ENCODE data around the gene SORD.

The SORD gene

DNA sequence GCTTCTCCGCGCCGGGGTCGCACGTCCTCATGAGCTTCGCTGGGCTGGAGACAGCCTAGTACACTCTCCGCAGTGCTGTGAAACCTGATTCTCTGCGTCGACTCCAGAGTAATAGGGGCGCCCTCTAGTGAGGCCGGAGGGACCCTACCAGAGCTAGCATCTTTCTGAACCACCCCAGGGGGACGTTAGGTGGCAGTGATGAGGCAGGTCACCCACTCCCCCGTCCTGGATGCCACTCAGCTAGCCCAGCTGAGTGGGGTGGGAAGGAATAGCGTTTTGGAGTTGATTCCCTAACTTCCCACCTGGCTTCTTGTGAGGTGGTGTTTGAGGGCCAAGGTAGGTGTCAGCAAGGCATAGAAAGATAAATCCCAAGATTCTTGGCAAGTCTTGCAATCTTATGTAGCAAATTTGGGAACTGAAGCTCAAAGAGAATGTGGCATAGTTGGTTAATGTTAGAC, 95.2 kb downstream of the SORD start:
- peak; percentile 91 for DNase-seq

DNA sequence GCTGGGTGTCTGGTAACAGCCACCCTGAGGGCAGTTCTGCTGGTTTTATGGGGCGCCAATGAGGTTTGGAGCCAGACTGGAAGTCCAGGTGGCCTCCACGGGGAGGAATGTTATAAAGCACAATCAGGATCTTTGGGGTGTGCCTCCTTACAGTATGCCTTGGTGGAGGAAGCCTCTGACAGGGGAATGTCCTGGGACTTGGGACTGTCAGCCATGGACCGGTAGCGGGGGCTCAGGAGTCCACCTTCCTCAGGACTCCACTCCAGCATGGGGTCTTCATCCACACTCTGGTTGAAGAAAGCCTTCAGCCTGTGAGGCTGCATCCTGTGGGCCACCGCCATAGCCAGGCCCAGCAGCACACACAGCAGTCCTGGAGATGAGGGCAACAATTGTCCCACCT, 96.0 kb downstream of the SORD start:
- no peak for DNase-seq

DNA sequence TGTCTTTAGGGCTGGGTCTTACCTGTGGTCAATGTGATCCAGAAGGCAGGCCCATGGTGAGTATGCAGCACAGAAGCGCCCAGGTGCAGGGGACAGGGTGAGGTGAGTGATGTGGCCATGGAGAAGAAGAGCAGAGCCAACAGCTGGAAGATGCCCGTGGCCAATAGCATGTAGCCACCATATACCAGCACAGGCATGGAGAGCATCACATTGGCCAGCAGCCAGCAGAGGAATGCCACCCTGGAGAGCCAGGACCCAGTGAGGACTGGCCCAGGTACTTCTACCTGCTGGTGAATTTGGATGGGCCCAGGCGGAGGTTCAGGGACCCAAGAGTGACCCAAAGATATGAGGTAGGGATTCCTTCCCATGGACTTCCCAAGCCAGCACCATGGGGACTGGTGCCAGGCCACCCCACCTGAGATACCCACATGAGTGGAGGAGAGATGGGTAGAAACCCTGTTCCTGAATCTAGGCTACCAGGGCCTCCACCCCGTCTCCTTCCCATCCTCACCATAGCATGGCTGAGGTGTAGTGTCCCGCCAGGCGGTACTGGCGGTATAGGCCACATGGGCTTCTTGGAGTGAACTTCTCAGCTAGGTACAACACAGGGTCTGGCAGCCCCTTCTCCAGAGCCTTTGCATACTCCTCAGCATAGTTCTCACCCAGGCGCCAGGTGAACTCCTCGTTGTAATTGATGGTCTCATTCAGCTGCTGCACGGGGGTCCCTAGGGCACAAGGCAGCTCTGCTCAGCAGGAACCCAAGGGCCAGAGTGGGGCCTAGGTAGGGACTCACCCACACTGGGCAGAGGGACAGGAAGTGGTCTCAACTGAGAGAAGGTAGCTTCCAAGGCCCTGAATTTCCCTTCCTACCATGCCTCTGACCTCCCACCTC, 97.3 kb downstream of the SORD start:
- no peak for DNase-seq

DNA sequence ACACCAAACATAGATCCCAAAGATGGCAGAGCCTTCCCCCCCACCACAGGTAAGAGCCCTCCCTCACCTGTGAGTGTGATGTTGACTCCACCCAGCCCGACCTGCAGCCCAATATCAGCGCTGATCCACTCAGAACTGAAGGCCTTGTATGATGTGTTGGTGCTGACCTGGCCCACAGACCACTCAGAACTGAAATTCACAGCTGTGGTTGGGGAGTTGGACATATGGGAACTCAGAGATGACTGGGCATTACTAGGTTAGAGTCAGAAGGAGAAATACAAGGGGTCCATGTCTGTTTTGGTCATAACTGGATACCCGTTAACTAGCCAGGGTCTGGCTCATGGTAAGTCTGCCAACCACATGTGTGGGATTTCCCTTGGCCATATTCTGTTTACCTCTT, 98.0 kb downstream of the SORD start:
- DNase-seq: no peak

DNA sequence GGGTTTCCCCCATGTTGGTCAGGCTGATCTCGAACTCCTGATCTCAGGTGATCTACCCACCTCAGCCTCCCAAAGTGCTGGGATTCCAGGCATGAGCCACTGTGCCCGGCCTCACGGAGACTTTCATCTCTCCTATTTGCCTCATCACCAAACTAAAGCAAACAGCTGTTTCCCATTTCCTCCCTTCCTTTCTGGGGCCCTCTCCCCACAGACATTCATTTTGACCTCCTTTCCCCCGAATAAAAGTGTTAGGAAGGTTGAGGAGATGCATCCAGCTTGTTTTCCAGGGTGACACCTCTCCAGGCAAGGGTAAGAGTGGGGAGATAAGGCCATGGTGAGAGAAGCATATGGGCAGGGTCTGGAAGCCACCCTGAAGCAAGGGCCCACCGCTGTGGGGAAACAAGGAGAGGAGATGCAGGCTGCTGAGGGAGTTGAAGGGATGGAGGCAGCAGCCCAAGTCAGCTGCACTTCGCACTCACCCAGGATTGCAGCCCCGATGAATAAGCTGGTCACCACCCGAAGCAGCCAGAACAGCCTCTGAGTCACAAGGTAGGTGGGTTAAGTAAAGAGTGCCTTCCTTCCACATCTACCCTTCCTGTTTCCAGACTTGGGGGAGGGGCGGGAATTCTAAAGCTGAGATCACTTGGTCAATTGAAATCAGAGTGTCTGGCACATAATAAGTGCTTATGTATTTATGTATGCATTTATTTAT, 98.9 kb downstream of the SORD start:
- no peak for DNase-seq

DNA sequence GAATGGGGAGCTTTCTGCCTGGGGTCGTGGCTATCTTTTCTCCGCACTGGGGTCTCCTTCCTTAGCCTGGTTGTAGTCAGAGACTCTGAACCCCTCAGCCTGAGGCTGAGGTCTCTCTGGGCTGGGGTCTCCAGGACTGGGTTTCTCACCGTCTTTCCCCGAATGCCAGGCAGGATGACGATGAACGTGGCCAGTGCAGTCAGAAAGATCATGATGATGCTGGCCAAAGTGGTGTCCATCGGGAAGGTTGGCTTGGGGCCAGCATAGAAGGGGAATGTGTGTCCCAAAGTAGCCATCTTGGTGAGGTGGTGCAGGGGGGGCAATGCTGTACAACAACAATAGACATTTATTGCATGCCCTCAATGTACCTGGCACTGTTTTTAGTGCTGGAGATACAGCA, 99.7 kb downstream of the SORD start:
- DNase-seq: no peak

DNA sequence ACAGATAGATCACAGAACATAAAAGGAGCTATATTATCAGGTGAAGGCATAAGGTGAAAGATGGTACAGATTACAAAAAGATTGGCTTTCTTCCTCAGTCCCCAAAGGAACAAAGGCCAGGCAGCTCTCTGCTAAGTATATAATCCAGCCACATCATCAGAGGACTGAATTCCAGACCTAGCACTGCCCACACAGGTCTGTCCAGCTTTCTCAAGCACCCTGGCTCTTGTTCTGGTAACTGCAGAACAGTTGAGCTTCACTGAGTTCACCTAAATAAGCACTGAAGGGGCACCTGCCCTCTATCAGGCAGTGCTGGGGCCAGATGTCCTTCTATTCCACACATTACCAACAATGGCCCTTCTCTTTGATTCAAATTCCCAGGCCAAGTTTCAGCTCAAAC, 100.4 kb downstream of the SORD start:
- no peak for DNase-seq

DNA sequence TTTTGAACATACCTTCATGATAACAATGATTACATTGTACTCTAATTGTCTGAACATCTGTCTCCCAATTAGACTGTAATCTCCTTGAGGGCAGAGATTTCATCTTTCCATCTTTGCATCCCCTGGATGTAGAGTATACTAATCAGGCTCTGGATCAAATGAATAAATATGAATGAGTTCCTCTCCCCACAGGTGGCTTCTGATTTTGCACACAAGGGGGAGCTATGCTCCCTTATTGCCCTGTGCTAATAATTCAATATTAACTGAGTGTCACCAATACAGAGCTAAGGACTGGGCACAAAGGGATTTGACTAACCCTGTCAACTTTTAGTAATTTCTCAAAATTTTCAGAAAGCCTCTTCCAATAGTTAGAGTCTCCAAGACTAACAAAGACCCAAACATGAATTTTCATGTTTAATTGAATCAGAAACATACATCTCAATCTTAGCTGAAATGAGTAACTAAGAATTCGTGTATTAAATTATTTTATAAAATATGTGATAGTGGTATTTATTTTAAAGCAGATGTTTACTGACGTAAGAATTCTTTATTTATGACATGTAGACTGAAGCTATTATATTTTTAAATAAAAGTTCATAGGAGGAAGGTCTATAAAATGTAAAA, 103.7 kb downstream of the SORD start:
- no peak for DNase-seq

All from midbrain (tissue), 1 donor.